ENCODE results near the gene DISC1.

The DISC1 gene

GRCh38 chr1:231918239-231919015, 291.8 kb downstream of the DISC1 start:
- Mint-ChIP-seq H3K36me3 (ENCODE audit: low read depth) (no peaks in the 10 kb centered on the region), H3K27ac (no peak overlapping the region), H3K4me1 (peaks cover 17% of the 10 kb centered on the region), H3K4me3 (no peak overlapping the region), H3K9me3 (no peaks in the 10 kb centered on the region), H3K27me3 (ENCODE audit: low read depth) (peaks cover 11% of the 10 kb centered on the region)
- TF ChIP-seq CTCF (IDR thresholded peaks at IDR 0.05; ENCODE audit: unreplicated experiment in 3 of 3), result no peak

GRCh38 chr1:231919239-231919885, 292.8 kb downstream of the DISC1 start:
- peaks cover 22% of the 10 kb centered on the region for H3K4me1 Mint-ChIP-seq
- H3K36me3 Mint-ChIP-seq (ENCODE audit: low read depth), result no peaks in the 10 kb centered on the region
- H3K9me3 Mint-ChIP-seq, result no peaks in the 10 kb centered on the region
- H3K4me3 Mint-ChIP-seq, result no peak overlapping the region
- peaks cover 5% of the 10 kb centered on the region for H3K27me3 Mint-ChIP-seq (ENCODE audit: low read depth)
- H3K27ac Mint-ChIP-seq, result no peak overlapping the region
- no peak for TF ChIP-seq CTCF (IDR thresholded peaks at IDR 0.05; ENCODE audit: unreplicated experiment in 3 of 3)

GRCh38 chr1:231919886-231920285, 293.3 kb downstream of the DISC1 start:
- H3K27me3 Mint-ChIP-seq (ENCODE audit: low read depth), result peaks cover 5% of the 10 kb centered on the region
- H3K27ac Mint-ChIP-seq, result no peak overlapping the region
- no peak overlapping the region for H3K4me3 Mint-ChIP-seq
- H3K4me1 Mint-ChIP-seq, result peaks cover 23% of the 10 kb centered on the region
- no peak for TF ChIP-seq CTCF (IDR thresholded peaks at IDR 0.05; ENCODE audit: unreplicated experiment in 3 of 3)
- H3K36me3 Mint-ChIP-seq (ENCODE audit: low read depth), result no peaks in the 10 kb centered on the region
- no peaks in the 10 kb centered on the region for H3K9me3 Mint-ChIP-seq

- H3K4me3 Mint-ChIP-seq, result no peak overlapping the region
- H3K27me3 Mint-ChIP-seq (ENCODE audit: low read depth), result no peaks in the 10 kb centered on the region
- no peaks in the 10 kb centered on the region for H3K36me3 Mint-ChIP-seq (ENCODE audit: low read depth)
- no peak overlapping the region for H3K27ac Mint-ChIP-seq
- H3K4me1 Mint-ChIP-seq, result peaks cover 23% of the 10 kb centered on the region
- no peak for TF ChIP-seq CTCF (IDR thresholded peaks at IDR 0.05; ENCODE audit: unreplicated experiment in 3 of 3)
- no peaks in the 10 kb centered on the region for H3K9me3 Mint-ChIP-seq
Observed at GRCh38 chr1:231921646-231922345, 295.2 kb downstream of the DISC1 start.

GRCh38 chr1:231923491-231924041, 297.0 kb downstream of the DISC1 start:
- Mint-ChIP-seq H3K36me3 (ENCODE audit: low read depth) (no peaks in the 10 kb centered on the region), H3K27ac (peak overlapping the region; percentile 0 to 57 (median 22)), H3K9me3 (no peaks in the 10 kb centered on the region), H3K4me1 (peaks cover 25% of the 10 kb centered on the region), H3K27me3 (ENCODE audit: low read depth) (peaks cover 2% of the 10 kb centered on the region), H3K4me3 (no peak overlapping the region)
- no peak for TF ChIP-seq CTCF (IDR thresholded peaks at IDR 0.05; ENCODE audit: unreplicated experiment in 3 of 3)

All from nephron (organoid).